Mammary epithelial cell (primary cell): ENCODE data around the gene IPO8.

Experiments used
- CTCF ChIP-seq, 2 donors: IDR thresholded peaks in 1 of 2; conservative IDR thresholded peaks in 1 of 2; 2 replicates each; pipeline ENCODE4 v1.5.1; 2011 to 2012; ENCODE audit warnings: inconsistent platforms in 2 of 2, low read length in 2 of 2, mild to moderate bottlenecking in 2 of 2, control low read depth in 1 of 2, low read depth in 1 of 2; ENCODE audit not compliant: insufficient read depth in 1 of 2; ENCODE audit errors: extremely low read depth in 1 of 2
- EZH2 ChIP-seq: IDR thresholded peaks from 2 replicates; pipeline ENCODE4 v1.6.1; 2012; ENCODE audit warnings: low read length, inconsistent platforms, borderline replicate concordance

- TF ChIP-seq CTCF (conservative IDR thresholded peaks at IDR 0.05 in 1 of 2, IDR thresholded peaks at IDR 0.05 in 1 of 2; ENCODE audit: extremely low read depth in 1 of 2, insufficient read depth in 1 of 2, low read depth in 1 of 2, low read length in 2 of 2): peak in 1 of 2 donors; percentile 47
- no peak for TF ChIP-seq EZH2
Observed at GRCh38 chr12:30695199-30696102, at the start of gene IPO8.
